SHP77 (cell line): ENCODE measurements around the gene NRXN3.

Experiments used
- DNase-seq, 2 experiments: peaks; one replicate each; lab custom pipeline; 2025; lab: John Stamatoyannopoulos, UW

The NRXN3 gene

DNA sequence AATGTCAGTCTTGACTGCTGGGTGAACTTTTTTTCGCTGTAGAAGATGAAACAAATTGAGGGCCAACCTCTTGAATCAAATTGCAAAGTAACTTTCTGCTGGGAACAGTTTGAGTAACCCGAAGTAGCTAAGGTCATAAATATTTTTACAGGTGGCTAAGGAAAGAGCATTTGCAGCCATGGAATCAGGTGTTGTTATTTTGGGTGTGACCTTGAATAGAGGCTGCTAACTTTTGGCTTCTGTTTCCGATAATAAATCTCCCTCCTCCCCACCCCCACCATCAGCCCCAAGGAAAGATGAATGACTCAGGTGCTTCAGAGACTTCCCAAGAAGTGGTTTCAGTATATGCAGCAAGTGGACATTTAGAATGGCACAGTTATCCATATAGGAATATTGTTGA is 1469.4 kb downstream of the NRXN3 start:
- no peak for DNase-seq

DNA sequence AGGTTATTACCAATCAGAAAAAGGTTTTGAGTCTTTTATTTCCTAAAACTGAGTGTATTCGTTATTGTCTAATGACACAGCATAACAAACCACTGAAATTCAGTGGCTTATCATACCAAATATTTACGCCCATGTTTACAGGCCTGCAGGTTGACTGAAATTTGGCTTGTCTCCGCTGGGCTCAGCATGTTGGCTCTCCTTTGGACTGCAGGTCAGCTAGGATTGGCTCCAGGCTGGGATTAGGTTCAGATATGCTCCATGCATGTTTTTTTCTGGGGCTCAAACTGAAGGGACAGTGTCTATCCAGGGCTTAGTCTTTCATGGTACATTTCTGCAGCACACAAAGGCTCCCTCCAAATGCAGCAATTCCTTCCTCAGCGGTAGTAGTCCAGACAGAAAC is 1471.2 kb downstream of the NRXN3 start:
- no peak for DNase-seq

DNA sequence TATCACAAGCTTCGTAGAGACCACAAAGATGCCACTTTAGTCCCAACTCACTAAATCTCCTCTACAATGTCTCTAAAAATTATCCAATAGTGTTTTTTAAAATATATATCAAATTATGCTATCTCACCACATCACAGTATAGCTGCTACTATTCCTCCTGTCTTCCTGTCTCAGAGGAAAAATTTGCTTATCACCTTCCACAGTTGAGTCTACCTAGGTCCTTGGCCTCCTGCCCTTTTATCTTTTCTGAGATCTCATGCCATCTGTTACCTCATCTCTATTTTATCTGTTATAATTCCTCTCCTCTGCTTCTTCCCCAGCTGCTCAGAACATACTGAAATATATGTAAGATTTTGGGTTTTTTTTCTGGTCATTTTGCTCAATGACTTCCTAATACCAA is 1473.0 kb downstream of the NRXN3 start:
- DNase-seq = no peak

DNA sequence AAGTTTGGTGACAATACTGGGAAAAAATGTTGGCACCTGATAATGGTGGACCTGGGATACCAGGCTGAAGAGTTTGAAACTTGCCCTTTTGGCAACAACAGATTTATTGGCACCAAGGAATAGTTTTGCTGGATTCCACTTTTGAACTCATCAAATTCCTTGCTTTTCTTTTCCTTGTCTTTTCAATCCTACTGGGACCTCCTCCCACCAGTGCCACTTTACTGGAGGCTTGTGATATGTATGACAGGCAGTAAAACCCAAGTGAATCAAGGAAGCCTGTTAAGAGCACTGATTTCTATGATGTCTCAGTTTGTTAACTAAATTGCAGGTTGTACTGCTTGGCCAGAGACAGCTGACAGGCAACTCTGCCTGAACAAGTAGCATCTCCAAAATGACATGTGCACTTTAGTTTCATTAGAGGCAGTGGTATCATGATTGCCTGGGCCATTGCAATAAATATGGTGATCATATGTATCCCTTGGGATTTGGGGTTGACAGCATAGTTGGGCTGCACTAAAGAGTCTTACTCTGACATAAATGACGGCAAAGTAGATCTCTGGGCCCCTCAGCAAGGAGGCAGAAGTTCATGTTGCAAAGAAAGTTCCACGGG is 1475.7 kb downstream of the NRXN3 start:
- no peak for DNase-seq

DNA sequence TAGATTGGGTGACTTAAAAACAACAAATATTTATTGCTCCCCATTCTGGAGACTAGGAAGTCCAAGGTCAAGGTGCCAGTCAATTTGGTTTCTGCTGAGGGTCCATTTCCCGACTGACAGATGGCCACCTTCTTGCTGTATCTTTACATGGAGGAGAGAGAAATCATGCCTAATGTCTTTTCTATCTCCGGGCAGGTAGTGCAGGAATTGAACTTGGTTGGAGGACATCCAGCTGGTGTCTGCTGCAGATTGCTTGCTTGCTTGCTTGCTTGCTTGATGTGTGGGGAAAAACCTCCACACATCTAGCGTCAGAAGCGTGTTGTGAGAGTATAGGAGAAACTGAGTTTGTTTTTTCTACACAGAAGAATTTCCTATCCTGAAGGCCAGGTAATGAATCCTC is 1479.7 kb downstream of the NRXN3 start:
- DNase-seq = no peak

DNA sequence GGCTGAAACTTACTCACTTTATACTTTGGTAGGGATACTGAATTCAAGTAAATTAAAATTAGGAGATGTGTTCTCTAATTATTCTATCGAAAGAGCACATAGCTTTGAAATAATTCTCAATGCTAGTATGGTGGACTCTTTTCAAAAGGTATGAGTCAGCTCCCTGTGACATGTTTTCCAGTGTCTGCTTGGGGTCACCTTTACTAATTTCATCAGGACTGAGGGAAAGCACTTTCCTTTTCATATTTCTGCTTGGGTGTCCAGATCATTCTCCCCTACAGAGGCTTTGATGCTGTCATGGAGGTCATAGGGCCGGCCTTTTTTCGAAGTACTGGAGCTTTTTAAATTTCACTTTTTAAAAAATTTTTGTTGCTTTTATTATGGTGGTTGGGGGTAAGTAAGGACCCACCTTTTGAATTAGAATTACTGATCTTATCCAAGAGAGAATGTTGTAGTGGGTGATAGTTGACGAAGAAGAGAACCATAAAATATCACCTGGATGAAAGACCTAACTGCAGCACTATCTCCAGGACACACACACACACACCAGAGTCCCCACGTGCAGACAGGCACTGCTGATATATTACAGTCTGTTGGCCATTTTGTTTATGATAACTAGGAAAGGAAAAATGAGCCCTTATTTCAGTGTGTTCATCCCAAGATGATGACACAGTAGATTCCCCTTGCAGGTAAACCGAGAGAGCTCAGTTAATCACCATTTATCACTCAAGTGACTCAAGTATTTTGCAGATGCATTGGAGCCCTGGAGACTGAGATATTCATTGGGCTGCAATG is 1482.5 kb downstream of the NRXN3 start:
- no peak for DNase-seq

DNA sequence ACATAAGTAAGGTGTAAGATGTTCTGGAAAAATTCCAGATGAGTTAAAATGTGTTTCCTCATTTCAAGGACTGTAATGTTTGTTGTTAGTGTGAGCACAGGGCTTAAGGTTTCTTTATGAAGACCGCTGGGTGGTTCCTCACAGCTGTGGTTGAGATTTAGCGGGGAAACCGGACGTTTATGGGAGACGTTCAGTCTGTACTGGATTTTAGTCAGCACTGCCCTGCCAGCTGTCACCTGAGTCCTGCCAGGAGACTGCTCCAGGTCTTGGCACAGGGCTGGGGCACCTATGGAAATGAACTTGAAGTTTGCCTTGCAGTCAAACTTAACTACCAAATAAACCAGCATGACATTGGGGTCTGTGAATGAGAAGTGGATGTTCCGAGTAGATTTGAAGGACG is 1485.9 kb downstream of the NRXN3 start:
- DNase-seq = no peak

DNA sequence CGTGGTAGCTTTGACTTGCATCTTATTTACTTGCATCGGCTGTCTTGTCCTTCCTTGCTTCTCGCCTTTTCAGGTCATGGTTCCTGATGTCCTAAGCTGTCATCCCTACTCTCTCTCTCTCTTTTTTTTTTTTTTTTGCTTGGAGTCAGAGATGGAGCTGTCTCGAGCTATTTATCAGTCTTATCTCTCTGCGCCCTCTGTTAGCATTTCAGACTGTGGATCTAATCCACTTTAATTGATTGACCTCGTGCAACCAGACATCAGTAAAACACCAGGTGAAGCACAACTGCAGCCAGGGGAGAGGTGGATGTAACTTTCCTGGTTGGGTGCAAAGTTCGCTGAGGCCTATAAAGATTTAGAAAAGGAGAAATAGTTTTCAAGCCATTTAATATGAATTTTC is 1486.3 kb downstream of the NRXN3 start:
- DNase-seq = no peak

DNA sequence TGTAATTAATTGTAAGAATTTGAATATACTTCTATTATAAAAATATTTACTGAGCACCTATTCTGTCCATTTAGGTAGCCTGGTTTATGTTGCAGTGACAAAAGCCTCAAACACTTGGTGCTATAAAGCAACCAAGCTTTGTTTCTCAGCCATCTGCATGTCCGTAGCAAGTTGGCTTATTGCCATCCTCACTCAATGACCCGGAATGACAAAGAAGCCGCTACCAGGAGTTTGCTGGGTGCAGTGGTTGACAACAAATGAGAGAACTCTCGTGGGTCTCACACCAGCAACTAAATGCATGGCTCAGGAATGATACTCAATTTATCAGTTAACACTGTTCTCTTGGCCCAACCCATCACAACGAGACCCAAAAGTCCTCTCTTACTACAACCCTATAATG is 1488.0 kb downstream of the NRXN3 start:
- peak in 1 of 2 experiments; percentile 9 for DNase-seq

DNA sequence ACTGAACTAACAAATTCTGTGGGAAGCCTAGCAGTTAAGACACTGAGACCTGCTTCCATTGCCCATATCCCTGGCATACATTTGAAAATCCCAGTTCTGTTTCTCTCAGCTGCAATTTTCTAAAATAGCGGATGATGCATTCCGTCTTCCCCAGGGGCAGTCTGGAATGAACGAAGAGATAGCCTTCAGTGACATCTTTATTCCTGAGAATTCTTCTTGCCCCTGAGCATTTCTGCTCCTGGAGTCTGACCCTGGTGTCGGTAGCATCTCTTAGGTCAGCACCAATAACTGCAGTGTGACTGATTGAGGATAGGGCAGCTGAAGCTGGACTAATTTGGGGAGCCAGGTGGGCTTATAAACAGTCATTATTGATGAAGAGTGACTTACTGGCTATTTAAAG is 1488.6 kb downstream of the NRXN3 start:
- no peak for DNase-seq

DNA sequence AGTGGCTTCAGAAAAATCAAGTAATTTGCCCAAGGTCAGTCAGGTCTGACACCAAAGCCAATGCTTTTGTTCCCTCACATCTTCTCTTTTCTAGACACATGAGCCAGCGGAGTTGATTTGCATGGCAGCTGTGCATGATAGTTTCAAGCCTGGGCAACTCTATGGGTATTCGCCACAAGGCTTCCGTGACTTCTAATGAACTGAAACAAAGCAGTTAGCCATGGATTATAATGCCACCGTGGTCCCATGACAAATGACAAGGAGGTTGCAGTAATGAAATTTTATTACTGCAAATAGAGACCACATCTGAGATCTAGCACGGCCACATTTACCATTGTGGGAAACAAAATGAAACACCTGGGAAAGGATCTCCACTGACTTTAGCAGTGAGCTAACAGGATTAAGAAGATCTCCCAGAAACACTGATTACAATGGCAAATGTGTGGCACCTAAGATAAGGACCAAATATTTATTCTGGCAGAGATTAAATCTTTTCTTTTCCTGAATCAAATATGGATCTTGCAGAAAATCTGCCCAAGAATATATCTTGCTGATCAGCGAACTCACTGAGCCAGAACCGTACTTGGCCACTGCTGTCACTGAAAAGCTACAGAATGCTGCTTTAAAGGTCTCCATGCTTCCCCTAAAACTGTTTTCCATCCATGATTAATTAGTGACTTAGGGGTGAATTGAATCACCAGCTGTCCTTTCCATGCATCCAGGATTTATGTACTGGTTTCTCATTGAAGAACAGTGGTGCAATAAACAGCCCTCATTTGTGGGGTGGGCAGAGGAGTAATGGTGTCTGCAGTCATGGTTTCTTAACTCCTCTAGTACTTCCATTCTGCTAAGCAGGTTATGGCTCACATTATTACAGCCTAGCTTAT is 1490.1 kb downstream of the NRXN3 start:
- DNase-seq = no peak

DNA sequence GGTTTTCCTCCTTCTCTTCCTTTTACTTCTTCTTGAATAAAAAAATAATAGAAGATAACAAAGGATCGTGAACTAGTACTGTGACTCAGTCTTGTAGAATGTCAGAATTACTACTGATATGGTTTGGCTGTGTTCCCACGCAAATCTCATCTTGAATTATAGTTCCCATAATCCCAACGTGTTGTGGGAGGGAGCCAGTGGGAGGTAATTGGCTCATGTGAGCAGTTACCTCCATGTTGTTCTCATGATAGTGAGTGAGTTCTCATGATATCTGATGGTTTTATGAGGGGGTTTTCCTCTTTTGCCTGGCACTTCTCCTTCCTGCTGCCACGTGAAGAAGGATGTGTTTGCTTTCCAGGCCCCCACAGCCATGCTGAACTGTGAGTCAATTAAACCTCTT is 1491.6 kb downstream of the NRXN3 start:
- no peak for DNase-seq

DNA sequence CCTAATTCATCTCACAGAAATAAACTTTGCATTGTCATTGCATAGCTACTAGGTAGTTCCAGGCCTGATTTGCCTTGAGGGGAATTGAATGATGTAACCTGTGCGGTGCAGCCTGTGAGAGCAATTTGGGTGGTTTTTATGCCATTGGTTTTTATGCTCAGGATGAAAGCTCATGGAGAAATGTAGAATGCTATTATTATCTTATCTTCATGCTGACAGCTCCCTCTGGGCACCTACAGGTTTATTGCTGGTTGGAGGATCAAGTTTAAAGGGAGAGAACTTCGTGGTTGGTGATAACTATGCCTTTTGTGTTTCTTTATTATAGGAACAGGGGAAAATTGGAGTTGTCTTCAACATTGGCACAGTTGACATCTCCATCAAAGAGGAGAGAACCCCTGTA is 1493.3 kb downstream of the NRXN3 start:
- DNase-seq = no peak

DNA sequence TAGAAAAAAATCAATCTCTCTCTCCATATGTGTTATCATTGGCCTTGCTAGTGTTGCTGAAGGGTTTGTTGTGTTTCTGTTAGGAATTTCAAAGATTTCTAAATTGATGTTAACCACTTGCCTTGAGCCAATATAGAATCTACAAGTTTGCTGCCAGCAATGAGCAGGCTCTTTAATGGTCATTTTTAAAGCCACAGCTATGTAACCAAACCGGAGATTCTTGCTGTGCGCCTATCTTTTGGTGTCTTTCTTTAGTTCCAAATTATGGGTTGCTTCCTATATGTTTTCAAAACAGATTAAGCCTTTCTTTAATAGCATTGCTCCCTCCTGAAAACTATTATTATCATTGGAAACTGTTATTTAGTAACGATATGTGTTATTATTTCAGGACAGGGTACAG is 1495.4 kb downstream of the NRXN3 start:
- no peak for DNase-seq

DNA sequence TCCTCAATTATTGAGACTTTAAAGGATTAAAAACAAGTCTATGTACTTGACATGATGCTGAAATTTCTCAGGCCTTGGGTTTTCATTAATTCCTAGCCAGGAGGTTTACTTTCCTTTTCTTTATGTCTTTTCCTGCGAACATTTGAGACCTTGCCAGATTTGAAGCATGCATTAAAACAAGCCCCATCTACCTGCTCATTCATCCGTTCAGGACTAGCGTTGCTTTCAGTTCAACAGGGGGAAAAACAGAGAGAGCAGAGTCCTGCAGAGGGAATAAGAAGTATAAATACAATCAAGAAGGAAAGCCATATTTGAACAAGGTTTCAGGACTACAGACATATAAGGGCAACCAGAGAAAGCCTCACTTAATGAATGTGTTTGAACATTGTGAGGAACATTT is 1498.8 kb downstream of the NRXN3 start:
- no peak for DNase-seq

DNA sequence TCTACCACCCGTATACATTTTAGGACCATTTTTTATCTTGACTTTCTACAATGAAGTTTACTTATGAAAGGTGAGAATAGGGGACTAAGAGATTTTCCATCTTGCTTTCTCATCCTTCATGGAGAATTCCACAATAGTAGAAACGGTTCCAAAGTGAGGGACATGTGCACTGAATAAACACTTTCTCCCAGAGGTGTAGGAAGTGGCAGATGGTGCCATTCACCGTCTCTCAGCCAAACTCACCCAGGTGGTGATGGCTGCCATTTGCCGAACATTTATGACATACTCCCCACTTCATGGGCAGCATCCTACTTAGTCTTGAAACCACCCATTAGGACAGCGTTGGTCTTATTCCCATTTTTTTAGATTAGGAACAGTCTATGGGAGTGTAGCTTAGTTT is 1500.6 kb downstream of the NRXN3 start:
- DNase-seq = no peak

DNA sequence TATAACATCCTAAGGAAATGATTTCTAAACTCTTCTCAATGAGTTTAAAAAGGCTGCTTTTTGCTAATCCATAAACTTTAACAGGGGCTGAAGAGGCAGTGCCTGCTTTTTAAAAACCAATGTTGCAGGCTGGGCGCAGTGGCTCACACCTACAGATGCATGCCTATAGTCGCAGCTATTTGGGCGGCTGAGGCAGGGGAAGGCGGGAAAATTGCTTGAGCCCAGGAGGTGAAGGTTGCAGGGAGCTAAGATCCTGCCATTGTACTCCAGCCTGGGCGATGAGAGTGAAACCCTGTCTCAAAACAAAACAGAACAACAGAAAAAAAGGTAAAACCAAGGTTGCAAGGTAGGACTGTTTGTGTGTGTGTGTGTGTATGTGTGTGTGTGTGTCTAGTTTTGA is 1509.9 kb downstream of the NRXN3 start:
- DNase-seq = no peak

DNA sequence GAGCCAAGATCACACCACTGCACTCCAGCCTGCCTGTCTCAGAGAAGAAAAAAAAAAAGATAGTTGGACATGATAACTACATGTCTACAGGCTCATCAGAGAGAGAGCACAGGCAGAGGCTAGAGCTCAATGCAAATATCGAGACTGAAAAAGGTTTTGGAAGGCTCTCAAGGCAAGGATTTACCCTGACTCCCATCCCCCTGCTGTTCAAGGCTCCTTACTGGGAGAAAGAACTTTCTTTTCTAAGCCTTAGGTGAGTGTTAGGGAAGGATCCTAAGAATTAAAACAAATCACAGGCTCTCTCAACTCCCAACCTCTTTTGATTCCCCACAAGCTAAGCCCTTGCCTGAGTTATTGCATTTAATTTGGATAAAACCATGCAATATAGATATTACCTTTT is 1516.0 kb downstream of the NRXN3 start:
- no peak for DNase-seq

DNA sequence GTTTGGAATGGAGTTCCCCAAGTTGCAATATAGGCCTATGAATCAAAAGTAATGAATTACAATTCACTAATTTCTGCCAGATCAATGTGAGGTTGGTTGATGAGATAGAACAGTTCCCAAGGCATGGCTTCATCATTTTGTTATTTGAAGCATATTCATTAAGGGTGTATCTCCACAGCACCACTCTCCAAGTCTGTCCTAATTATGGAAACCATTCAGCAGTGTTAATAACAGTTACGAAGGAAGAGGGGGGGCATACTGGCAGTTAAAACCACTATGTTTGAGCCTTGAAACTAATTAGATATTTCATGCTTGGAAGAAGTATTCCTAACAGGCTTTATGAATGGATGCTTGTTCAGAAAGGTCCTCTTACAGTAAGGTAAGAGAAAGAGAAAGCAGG is 1520.8 kb downstream of the NRXN3 start:
- DNase-seq = no peak

DNA sequence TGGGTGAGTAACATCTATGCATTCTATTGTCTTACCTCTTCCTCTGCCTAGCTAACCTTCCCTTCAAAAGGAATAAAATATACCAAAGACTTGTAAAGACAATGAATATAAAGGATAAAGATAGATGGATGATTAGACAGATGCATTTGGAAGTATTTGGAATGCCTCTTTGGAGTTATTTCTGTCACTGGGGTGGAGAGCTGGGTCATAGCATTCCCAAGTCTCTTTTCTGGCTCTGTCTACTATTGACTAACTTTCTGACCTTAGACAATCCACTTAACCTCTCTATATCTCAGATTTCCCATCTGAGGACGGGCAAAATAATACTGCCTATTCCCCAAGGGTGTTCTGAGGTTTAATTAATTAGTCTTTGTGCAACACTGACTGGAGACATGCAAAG is 1523.8 kb downstream of the NRXN3 start:
- DNase-seq = no peak

DNA sequence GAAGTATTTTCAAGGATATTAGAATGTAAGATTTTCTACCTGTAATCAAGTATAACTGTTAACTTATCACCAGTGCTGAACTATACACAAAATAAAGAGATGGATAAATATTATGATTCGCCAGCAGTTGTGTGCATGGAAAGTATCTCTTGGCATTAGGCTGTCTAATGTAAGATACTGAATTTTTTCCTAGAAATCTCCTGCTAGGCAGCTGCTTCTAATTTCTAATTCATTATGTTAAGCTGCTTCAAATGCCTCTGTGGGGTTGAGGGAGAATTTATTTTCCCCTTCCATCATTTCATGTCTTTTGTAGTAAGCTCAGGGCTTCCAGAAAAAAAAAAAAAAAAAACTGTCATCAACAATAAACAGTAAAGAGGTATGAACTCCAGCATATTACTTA is 1525.1 kb downstream of the NRXN3 start:
- no peak for DNase-seq

DNA sequence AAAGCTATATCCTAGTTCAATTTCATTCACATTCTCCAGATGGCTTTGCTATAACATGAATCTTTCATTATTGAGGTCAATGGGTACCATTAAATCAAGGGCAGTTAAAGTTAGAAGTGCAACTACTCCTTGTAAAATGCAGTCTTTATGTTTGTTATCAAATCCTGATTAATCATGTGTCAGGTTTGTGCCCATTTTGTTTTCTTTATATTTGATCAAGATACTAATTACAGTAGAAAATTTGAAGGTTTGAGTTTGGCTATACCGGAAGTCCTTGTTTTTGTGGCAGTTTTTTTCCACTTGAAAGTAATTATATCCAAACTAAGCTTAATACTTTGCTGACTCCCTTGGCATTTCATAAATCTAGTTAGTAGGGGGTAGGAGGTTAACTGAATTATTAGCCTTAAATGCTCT is 1528.1 kb downstream of the NRXN3 start:
- DNase-seq = no peak

DNA sequence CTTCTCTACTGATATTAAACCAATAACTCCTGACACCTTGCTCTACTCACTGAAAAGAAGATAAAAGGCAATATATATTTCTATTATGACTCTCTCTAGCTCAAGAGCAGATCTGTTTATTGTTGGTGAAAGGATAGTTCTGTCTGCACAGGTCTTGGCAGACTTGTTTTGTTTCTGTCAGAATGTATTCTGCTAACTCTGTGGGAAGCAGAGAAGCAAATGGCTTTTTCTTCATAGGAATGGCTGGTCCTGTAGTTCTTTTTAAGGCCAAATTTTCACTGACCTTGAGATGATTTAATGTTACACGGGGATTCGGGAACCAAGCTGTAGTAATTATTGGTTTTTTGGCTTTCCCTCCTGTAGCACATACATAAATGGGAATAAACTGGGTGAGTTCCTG is 1529.0 kb downstream of the NRXN3 start:
- DNase-seq = no peak
